Measurements from ENCODE around the gene GDPD2.

Gene GDPD2

GRCh38 chrX:70424801-70425200 lies 1.7 kb downstream of the GDPD2 start:
- no peak for TF ChIP-seq ZFP3 (CRISPR knock-in tag; IDR thresholded peaks at IDR 0.05)
- TF ChIP-seq ZFP30 (CRISPR knock-in tag; IDR thresholded peaks at IDR 0.05), result no peak
- TF ChIP-seq ZNF8 (CRISPR knock-in tag; IDR thresholded peaks at IDR 0.05), result no peak
- no peak for TF ChIP-seq CSDC2 (CRISPR knock-in tag; IDR thresholded peaks at IDR 0.05)
- TF ChIP-seq CSRNP3 (CRISPR knock-in tag; IDR thresholded peaks at IDR 0.05), result no peak
- no peak for TF ChIP-seq TOX (CRISPR knock-in tag; IDR thresholded peaks at IDR 0.05; ENCODE audit: borderline replicate concordance)
- TF ChIP-seq GLIS3 (CRISPR knock-in tag; IDR thresholded peaks at IDR 0.05), result no peak
- no peak for TF ChIP-seq CREB5 (CRISPR knock-in tag; IDR thresholded peaks at IDR 0.05; ENCODE audit: low read depth)
- no peak for TF ChIP-seq ZNF565 (CRISPR knock-in tag; conservative IDR thresholded peaks at IDR 0.05; ENCODE audit: low read depth)
- no peak for TF ChIP-seq PPARA (CRISPR knock-in tag; IDR thresholded peaks at IDR 0.05; ENCODE audit: borderline replicate concordance)
- no peak for TF ChIP-seq ARNTL (CRISPR knock-in tag; IDR thresholded peaks at IDR 0.05; ENCODE audit: borderline replicate concordance, low read depth)
- TF ChIP-seq TCF4 (CRISPR knock-in tag; IDR thresholded peaks at IDR 0.05; ENCODE audit: borderline replicate concordance), result no peak
- TF ChIP-seq ZNF70 (CRISPR knock-in tag; IDR thresholded peaks at IDR 0.05), result no peak
- no peak for TF ChIP-seq ISL1 (CRISPR knock-in tag; IDR thresholded peaks at IDR 0.05)
- no peak for TF ChIP-seq BACH2 (CRISPR knock-in tag; IDR thresholded peaks at IDR 0.05; ENCODE audit: borderline replicate concordance)
- no peak for TF ChIP-seq OSR1 (CRISPR knock-in tag; IDR thresholded peaks at IDR 0.05)
- no peak for TF ChIP-seq SNAI2 (CRISPR knock-in tag; IDR thresholded peaks at IDR 0.05)
- no peak for TF ChIP-seq POU6F1 (CRISPR knock-in tag; IDR thresholded peaks at IDR 0.05; ENCODE audit: borderline replicate concordance, low read depth)
- TF ChIP-seq TSHZ2 (CRISPR knock-in tag; IDR thresholded peaks at IDR 0.05), result no peak
- no peak for TF ChIP-seq RARB (CRISPR knock-in tag; IDR thresholded peaks at IDR 0.05)
- ATAC-seq, result no peak; the same call in 2 of the 3 replicates

- TF ChIP-seq TSHZ2 (CRISPR knock-in tag; IDR thresholded peaks at IDR 0.05) (no peak), CSDC2 (CRISPR knock-in tag; IDR thresholded peaks at IDR 0.05) (no peak), POU6F1 (CRISPR knock-in tag; IDR thresholded peaks at IDR 0.05; ENCODE audit: borderline replicate concordance, low read depth) (no peak), GLIS3 (CRISPR knock-in tag; IDR thresholded peaks at IDR 0.05) (no peak)
- no peak for ATAC-seq
These were observed 3.5 kb downstream of the GDPD2 start for GRCh38 chrX:70426286-70427278.
